Astrocyte of the cerebellum (primary cell): ENCODE measurements around the gene UBTD2.

ENCODE experiments used
- DNase-seq: peaks from one replicate; pipeline ENCODE4 v3.0.0-alpha.2; 2011; ENCODE audit warnings: low read depth
- H3K4me3 ChIP-seq: 2 replicates; pipeline ENCODE4 v1.5.1; 2011; ENCODE audit warnings: mild to moderate bottlenecking, low read depth, low read length, moderate library complexity
- in situ Hi-C: cut with HindIII; loops from 2 replicates; pipeline ENCODE4 v1.10.0; 2017; ENCODE audit warnings: low sequenced_read_pairs
- TF ChIP-seq, protein P1 (sequence below): IDR thresholded peaks from 2 replicates; pipeline ENCODE4 v1.5.1; 2012; ENCODE audit warnings: low read length, low read depth, moderate library complexity, mild to moderate bottlenecking; ENCODE audit errors: missing control alignments

UBTD2 gene

GRCh38 chr5:172274951-172275753 is 8.4 kb downstream of the UBTD2 start:
- DNase-seq: no peak
- TF ChIP-seq, protein P1, sequence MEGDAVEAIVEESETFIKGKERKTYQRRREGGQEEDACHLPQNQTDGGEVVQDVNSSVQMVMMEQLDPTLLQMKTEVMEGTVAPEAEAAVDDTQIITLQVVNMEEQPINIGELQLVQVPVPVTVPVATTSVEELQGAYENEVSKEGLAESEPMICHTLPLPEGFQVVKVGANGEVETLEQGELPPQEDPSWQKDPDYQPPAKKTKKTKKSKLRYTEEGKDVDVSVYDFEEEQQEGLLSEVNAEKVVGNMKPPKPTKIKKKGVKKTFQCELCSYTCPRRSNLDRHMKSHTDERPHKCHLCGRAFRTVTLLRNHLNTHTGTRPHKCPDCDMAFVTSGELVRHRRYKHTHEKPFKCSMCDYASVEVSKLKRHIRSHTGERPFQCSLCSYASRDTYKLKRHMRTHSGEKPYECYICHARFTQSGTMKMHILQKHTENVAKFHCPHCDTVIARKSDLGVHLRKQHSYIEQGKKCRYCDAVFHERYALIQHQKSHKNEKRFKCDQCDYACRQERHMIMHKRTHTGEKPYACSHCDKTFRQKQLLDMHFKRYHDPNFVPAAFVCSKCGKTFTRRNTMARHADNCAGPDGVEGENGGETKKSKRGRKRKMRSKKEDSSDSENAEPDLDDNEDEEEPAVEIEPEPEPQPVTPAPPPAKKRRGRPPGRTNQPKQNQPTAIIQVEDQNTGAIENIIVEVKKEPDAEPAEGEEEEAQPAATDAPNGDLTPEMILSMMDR: no peak
- in situ Hi-C loops: no loop called here
- no peak overlapping the region for H3K4me3 ChIP-seq

DNA sequence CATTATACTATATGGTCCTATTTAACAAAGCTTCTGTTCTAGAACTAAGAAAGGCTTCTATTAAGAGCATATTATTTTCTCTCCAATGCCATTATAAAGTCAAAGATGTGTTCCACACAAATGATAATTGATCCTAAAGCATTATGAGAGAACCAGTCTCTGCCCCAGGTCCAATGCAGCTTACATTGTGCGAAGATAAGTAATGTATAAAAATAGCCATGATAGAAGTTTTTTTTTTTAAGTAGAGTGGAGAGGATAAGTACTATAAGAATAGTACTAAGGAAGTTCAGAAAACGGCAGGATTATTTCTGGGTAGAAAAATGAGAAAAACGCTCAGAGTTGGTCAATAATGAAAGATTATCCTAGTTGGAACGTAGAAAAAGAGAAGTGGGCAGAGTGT is 15.6 kb downstream of the UBTD2 start:
- in situ Hi-C loops: no loop called here
- no peak for DNase-seq
- TF ChIP-seq, protein P1: no peak
- no peak overlapping the region for H3K4me3 ChIP-seq

DNA sequence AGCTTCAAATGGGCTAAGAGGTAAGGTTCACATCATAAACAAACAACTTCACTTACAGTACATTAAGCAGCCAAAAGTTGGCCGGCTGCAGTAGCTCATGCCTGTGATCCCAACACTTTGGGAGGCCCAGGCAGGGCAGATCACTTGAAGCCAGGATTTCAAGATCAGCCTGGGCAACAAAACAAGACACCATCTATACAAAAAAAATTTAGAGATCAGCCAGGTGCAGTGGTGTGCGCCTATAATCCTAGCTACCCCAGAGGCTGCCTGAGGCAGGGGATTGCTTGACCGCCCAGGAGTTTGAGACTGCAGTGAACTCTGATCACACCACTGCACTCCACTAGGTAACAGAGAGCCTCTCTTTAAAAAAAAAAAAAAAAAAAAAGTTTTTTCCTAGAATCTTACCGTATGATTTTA is 16.9 kb downstream of the UBTD2 start:
- TF ChIP-seq, protein P1: no peak
- in situ Hi-C loops: no loop called here
- no peak overlapping the region for H3K4me3 ChIP-seq
- no peak for DNase-seq

DNA sequence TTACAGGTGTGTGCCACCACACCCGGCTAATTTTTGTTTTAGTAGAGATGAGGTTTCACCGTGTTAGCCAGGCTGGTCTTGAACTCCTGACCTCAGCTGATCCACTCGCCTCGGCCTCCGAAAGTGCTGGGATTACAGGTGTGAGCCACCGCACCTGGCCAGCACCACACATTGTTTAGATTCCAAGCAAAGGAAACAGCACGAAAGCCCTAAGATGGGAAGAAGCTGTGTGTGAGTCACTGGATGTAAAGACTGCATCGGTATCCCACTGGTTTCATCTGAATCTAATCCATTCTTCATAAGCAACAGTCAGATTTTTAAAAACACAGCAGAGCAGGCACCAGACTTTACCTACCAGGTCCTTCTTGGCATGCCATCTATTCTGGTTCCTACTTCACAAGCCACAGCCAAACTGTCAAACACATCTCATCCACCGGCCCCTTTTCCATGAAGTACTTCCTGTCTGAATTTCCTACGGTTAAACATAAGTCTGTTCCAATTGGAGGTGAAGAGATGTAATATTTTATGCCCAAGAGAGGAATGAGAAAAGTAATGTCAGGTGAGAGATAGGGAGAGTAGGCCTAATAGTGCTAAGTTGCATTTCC is 17.4 kb downstream of the UBTD2 start:
- in situ Hi-C loops: no loop called here
- DNase-seq: no peak
- TF ChIP-seq, protein P1: no peak
- H3K4me3 ChIP-seq: no peak overlapping the region

GRCh38 chr5:172264815-172265395 is 18.7 kb downstream of the UBTD2 start:
- TF ChIP-seq, protein P1: no peak
- in situ Hi-C loops: no loop called here
- H3K4me3 ChIP-seq: no peak overlapping the region
- DNase-seq: no peak

- DNase-seq: no peak
- no peak overlapping the region for H3K4me3 ChIP-seq
- TF ChIP-seq, protein P1: no peak
- in situ Hi-C loops: no loop called here
Measured at GRCh38 chr5:172255444-172255843, 28.1 kb downstream of the UBTD2 start.
